ENCODE measurements around the gene AGXT2.
"Not testable (repeated sequence)": the region's sequence is repeated elsewhere in the genome, so short reads cannot be mapped to it uniquely, and the experiment has no call there.

The AGXT2 gene

GRCh38 chr5:35012365-35012764, 35.4 kb downstream of the AGXT2 start:
- no peak for DNase-seq

- no peak for DNase-seq
Measured at GRCh38 chr5:35010676-35011075, 37.1 kb downstream of the AGXT2 start.

GRCh38 chr5:35009657-35010056, 38.1 kb downstream of the AGXT2 start:
- peak; percentile 30 for DNase-seq

- DNase-seq = peak; percentile 20
Measured at GRCh38 chr5:35009019-35009418, 38.7 kb downstream of the AGXT2 start.

- DNase-seq = no peak
Measured at GRCh38 chr5:35004771-35005170, 43.0 kb downstream of the AGXT2 start.

GRCh38 chr5:35004200-35004599, 43.5 kb downstream of the AGXT2 start:
- DNase-seq = no peak

- DNase-seq = peak; percentile 64
Measured at GRCh38 chr5:35003018-35003957, 44.5 kb downstream of the AGXT2 start.

- no peak for DNase-seq
Measured at GRCh38 chr5:35002459-35002858, 45.3 kb downstream of the AGXT2 start.

- no peak for DNase-seq
Measured at GRCh38 chr5:35001842-35002241, 45.9 kb downstream of the AGXT2 start.

- DNase-seq = peak; percentile 60
Measured at GRCh38 chr5:34998058-34998789, 49.5 kb downstream of the AGXT2 start.

- no peak for DNase-seq
Measured at GRCh38 chr5:34996261-34996660, 51.5 kb downstream of the AGXT2 start.

GRCh38 chr5:34993951-34994350, 53.8 kb downstream of the AGXT2 start:
- DNase-seq = no peak

GRCh38 chr5:34991486-34992238, 56.1 kb downstream of the AGXT2 start:
- no peak for DNase-seq

GRCh38 chr5:34986965-34987364, 60.8 kb downstream of the AGXT2 start:
- DNase-seq = no peak

GRCh38 chr5:34982823-34983222, 64.9 kb downstream of the AGXT2 start:
- DNase-seq = no peak

- DNase-seq = no peak
Measured at GRCh38 chr5:34978681-34979080, 69.1 kb downstream of the AGXT2 start.

- no peak for DNase-seq
Measured at GRCh38 chr5:34977934-34978613, 69.7 kb downstream of the AGXT2 start.

GRCh38 chr5:34976347-34976746, 71.4 kb downstream of the AGXT2 start:
- DNase-seq = no peak

GRCh38 chr5:34971655-34972054, 76.1 kb downstream of the AGXT2 start:
- not testable (repeated sequence) for DNase-seq

- DNase-seq = no peak
Measured at GRCh38 chr5:34970552-34970951, 77.2 kb downstream of the AGXT2 start.

GRCh38 chr5:34968258-34968657, 79.5 kb downstream of the AGXT2 start:
- no peak for DNase-seq

- no peak for DNase-seq
Measured at GRCh38 chr5:34967540-34967939, 80.2 kb downstream of the AGXT2 start.

Measured in fibroblast of skin of scalp (primary cell).